Dedifferentiated amniotic fluid mesenchymal stem cell (primary cell): ENCODE data around the gene ANAPC1.
"Not testable (repeated sequence)": the region's sequence is repeated elsewhere in the genome, so short reads cannot be mapped to it uniquely, and the experiment has no call there.

Source experiments
- DNase-seq: peaks from one replicate; pipeline ENCODE4 v3.0.0-alpha.2; 2016; ENCODE audit errors: extremely low spot score

The ANAPC1 gene

GRCh38 chr2:111727611-111728110 lies 156.3 kb downstream of the ANAPC1 start:
- not testable (repeated sequence) for DNase-seq

DNA sequence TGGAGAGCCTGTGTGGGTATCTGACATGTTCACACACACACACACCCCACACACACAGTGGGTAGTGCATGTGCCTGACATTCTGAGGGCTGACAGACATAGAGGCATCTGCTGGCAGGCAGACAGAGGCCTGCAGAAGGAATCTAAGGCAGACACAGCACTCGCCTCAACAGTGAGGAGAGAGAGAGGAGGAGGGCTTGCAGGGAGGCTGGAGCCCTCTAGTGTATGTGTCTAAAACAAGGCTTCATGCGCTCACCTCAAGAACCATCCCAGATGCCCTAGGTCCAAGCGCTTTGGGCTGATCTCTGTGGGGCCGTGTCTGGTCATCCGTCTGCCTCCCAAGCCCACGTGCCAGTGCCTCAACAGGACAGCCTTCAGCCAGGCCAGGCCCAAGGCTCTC lies 158.3 kb downstream of the ANAPC1 start:
- DNase-seq, result not testable (repeated sequence)

DNA sequence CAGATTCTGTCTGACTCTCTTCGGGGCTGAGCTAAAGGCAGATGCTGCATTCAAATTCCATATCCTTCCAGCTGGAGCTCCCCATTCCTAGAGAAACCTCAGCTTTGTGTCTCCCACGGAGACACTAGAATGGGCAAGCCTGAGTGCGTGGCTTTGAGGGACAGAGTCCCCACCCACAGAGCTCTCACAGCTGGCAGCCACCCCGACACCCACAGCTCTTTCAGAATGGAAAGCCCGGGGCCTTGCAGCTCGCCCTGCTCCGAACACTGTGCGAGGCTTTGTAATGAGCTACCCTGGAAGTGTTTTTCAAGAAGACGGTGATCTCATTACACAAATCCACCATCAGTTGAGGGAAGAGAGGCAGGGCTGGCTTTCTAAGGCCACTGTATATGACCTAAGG lies 164.4 kb downstream of the ANAPC1 start:
- not testable (repeated sequence) for DNase-seq
